Muscle of back (tissue), 11 donors: ENCODE measurements around the gene STARD6. TPM values are rescaled to one million over a fixed set of nuclear protein-coding genes. Genes with fewer than 3 reads are reported as not detected.
A peak's percentile ranks its signal among the peaks of the same experiment; 100 is the strongest.
"Not testable (repeated sequence)": the region's sequence is repeated elsewhere in the genome, so short reads cannot be mapped to it uniquely, and the experiment has no call there.

ENCODE experiments used
- DNase-seq, 3 donors: peaks; one replicate each; pipeline versions ENCODE4 v3.0.0 to v3.0.0-alpha.2; 2013
- polyA plus RNA-seq, 10 donors: library from polyadenylated mRNA; unstranded; fragments of 120-200 nt; gene quantifications; one replicate each; pipeline ENCODE4 v1.2.1, GENCODE V29; 2013; ENCODE audit not compliant: insufficient read length in 10 of 10

The STARD6 gene
- polyA plus RNA-seq, 10 donors: 0.23 TPM; not detected in 9

GRCh38 chr18:54351186-54351585 lies 6.5 kb downstream of the STARD6 start:
- DNase-seq: no peak

GRCh38 chr18:54338230-54338629 lies 19.4 kb downstream of the STARD6 start:
- no peak for DNase-seq

GRCh38 chr18:54335638-54336173 lies 22.0 kb downstream of the STARD6 start:
- no peak for DNase-seq

- no peak for DNase-seq
Measured at GRCh38 chr18:54330768-54331548, 26.7 kb downstream of the STARD6 start.

- DNase-seq: no peak
Measured at GRCh38 chr18:54329787-54330186, 27.9 kb downstream of the STARD6 start.

GRCh38 chr18:54327818-54328217 lies 29.8 kb downstream of the STARD6 start:
- DNase-seq: no peak

GRCh38 chr18:54323970-54324369 lies 33.7 kb downstream of the STARD6 start:
- DNase-seq: no peak

GRCh38 chr18:54323561-54323960 lies 34.1 kb downstream of the STARD6 start:
- no peak for DNase-seq

- DNase-seq: no peak
Measured at GRCh38 chr18:54316071-54316820, 41.4 kb downstream of the STARD6 start.

GRCh38 chr18:54309564-54309963 lies 48.1 kb downstream of the STARD6 start:
- DNase-seq: not testable (repeated sequence)

GRCh38 chr18:54303408-54303807 lies 54.2 kb downstream of the STARD6 start:
- DNase-seq: no peak

- DNase-seq: not testable (repeated sequence)
Measured at GRCh38 chr18:54298991-54299390, 58.7 kb downstream of the STARD6 start.

GRCh38 chr18:54296062-54296461 lies 61.6 kb downstream of the STARD6 start:
- DNase-seq: peak in 2 of 3 donors; percentile 2 to 4

- DNase-seq: no peak
Measured at GRCh38 chr18:54294274-54294673, 63.4 kb downstream of the STARD6 start.

- DNase-seq: peak in 1 of 3 donors; percentile 5
Measured at GRCh38 chr18:54284981-54285785, 72.5 kb downstream of the STARD6 start.

- DNase-seq: no peak
Measured at GRCh38 chr18:54284535-54284934, 73.1 kb downstream of the STARD6 start.

GRCh38 chr18:54280220-54280569 lies 77.5 kb downstream of the STARD6 start:
- DNase-seq: no peak

- no peak for DNase-seq
Measured at GRCh38 chr18:54279477-54280219, 78.0 kb downstream of the STARD6 start.

- no peak for DNase-seq
Measured at GRCh38 chr18:54278615-54279014, 79.0 kb downstream of the STARD6 start.

GRCh38 chr18:54277899-54278298 lies 79.8 kb downstream of the STARD6 start:
- no peak for DNase-seq
